Endometrium (tissue), 2 donors: Measurements from ENCODE around the gene MYL2.

Experiments used
- FAIRE-seq: peaks from 2 replicates; lab custom pipeline; 2012; peaks lifted over from hg19 to GRCh38; lab: Jason Lieb, UNC
- donor health status: control.
- donor health status: control.

MYL2 gene

GRCh38 chr12:110896559-110896958 is 23.8 kb downstream of the MYL2 start:
- no peak for FAIRE-seq

GRCh38 chr12:110893956-110894355 is 26.4 kb downstream of the MYL2 start:
- FAIRE-seq, result no peak

- no peak for FAIRE-seq
These were observed 31.0 kb downstream of the MYL2 start for GRCh38 chr12:110889361-110889760.

GRCh38 chr12:110888256-110888991 is 32.0 kb downstream of the MYL2 start:
- FAIRE-seq, result no peak

GRCh38 chr12:110885152-110885840 is 35.1 kb downstream of the MYL2 start:
- no peak for FAIRE-seq

- no peak for FAIRE-seq
These were observed 37.1 kb downstream of the MYL2 start for GRCh38 chr12:110883251-110883650.

GRCh38 chr12:110880651-110881050 is 39.7 kb downstream of the MYL2 start:
- FAIRE-seq, result no peak

GRCh38 chr12:110874781-110875180 is 45.6 kb downstream of the MYL2 start:
- FAIRE-seq, result no peak

- FAIRE-seq, result no peak
These were observed 46.0 kb downstream of the MYL2 start for GRCh38 chr12:110874351-110874750.

- no peak for FAIRE-seq
These were observed 48.3 kb downstream of the MYL2 start for GRCh38 chr12:110872100-110872499.

- FAIRE-seq, result no peak
These were observed 50.6 kb downstream of the MYL2 start for GRCh38 chr12:110869803-110870202.

- no peak for FAIRE-seq
These were observed 51.4 kb downstream of the MYL2 start for GRCh38 chr12:110869026-110869425.

- no peak for FAIRE-seq
These were observed 54.9 kb downstream of the MYL2 start for GRCh38 chr12:110865521-110865920.

- FAIRE-seq, result no peak
These were observed 57.2 kb downstream of the MYL2 start for GRCh38 chr12:110863161-110863560.

GRCh38 chr12:110862329-110862728 is 58.0 kb downstream of the MYL2 start:
- no peak for FAIRE-seq

- FAIRE-seq, result no peak
These were observed 58.6 kb downstream of the MYL2 start for GRCh38 chr12:110861729-110862128.
